GM21723 (cell line): ENCODE measurements around the gene KIF27.
"Not testable (repeated sequence)": the region's sequence is repeated elsewhere in the genome, so short reads cannot be mapped to it uniquely, and the experiment has no call there.

Experiments
- ATAC-seq: cut with Tn5 transposase; IDR thresholded peaks from one replicate; pipeline ENCODE4 v1.9.1; 2021; ENCODE audit warnings: mild to moderate bottlenecking, moderate library complexity; ENCODE audit not compliant: unreplicated experiment

Gene KIF27

GRCh38 chr9:83934569-83935275 is 13.5 kb upstream of the KIF27 start:
- no peak for ATAC-seq

GRCh38 chr9:83933790-83934189 is 12.6 kb upstream of the KIF27 start:
- no peak for ATAC-seq

- ATAC-seq: no peak
Measured at GRCh38 chr9:83932851-83933250, 11.6 kb upstream of the KIF27 start.

GRCh38 chr9:83932011-83932410 is 10.8 kb upstream of the KIF27 start:
- ATAC-seq: no peak

- no peak for ATAC-seq
Measured at GRCh38 chr9:83930881-83931280, 9.6 kb upstream of the KIF27 start.

- ATAC-seq: no peak
Measured at GRCh38 chr9:83927591-83927990, 6.4 kb upstream of the KIF27 start.

GRCh38 chr9:83920469-83920926 is 734 bp downstream of the KIF27 start:
- peak; percentile 35 for ATAC-seq

GRCh38 chr9:83919111-83919510 is 2.1 kb downstream of the KIF27 start:
- ATAC-seq: no peak

GRCh38 chr9:83912194-83912593 is 9.0 kb downstream of the KIF27 start:
- not testable (repeated sequence) for ATAC-seq

GRCh38 chr9:83906144-83906543 is 15.1 kb downstream of the KIF27 start:
- no peak for ATAC-seq

GRCh38 chr9:83900615-83901014 is 20.6 kb downstream of the KIF27 start:
- ATAC-seq: not testable (repeated sequence)

GRCh38 chr9:83894301-83894700 is 26.9 kb downstream of the KIF27 start:
- ATAC-seq: not testable (repeated sequence)

- ATAC-seq: not testable (repeated sequence)
Measured at GRCh38 chr9:83886498-83886897, 34.7 kb downstream of the KIF27 start.

GRCh38 chr9:83885559-83886240 is 35.5 kb downstream of the KIF27 start:
- ATAC-seq: not testable (repeated sequence)

GRCh38 chr9:83881687-83882408 is 39.4 kb downstream of the KIF27 start:
- ATAC-seq: not testable (repeated sequence)

GRCh38 chr9:83875559-83875958 is 45.7 kb downstream of the KIF27 start:
- not testable (repeated sequence) for ATAC-seq

- peak; percentile 87 for ATAC-seq
Measured at GRCh38 chr9:83849895-83850294, 71.3 kb downstream of the KIF27 start.

- not testable (repeated sequence) for ATAC-seq
Measured at GRCh38 chr9:83837070-83837643, 84.1 kb downstream of the KIF27 start.

GRCh38 chr9:83830426-83831071 is 90.7 kb downstream of the KIF27 start:
- not testable (repeated sequence) for ATAC-seq

GRCh38 chr9:83824986-83825623 is 96.1 kb downstream of the KIF27 start:
- ATAC-seq: not testable (repeated sequence)
